Measurements from ENCODE around the gene PPP1R3D. TPM values are rescaled to one million over a fixed set of nuclear protein-coding genes. Genes with fewer than 3 reads are reported as not detected.
A peak's percentile ranks its signal among the peaks of the same experiment; 100 is the strongest.

PPP1R3D gene
- total RNA-seq, 1 donor from 2014 or later: 6.4 TPM

DNA sequence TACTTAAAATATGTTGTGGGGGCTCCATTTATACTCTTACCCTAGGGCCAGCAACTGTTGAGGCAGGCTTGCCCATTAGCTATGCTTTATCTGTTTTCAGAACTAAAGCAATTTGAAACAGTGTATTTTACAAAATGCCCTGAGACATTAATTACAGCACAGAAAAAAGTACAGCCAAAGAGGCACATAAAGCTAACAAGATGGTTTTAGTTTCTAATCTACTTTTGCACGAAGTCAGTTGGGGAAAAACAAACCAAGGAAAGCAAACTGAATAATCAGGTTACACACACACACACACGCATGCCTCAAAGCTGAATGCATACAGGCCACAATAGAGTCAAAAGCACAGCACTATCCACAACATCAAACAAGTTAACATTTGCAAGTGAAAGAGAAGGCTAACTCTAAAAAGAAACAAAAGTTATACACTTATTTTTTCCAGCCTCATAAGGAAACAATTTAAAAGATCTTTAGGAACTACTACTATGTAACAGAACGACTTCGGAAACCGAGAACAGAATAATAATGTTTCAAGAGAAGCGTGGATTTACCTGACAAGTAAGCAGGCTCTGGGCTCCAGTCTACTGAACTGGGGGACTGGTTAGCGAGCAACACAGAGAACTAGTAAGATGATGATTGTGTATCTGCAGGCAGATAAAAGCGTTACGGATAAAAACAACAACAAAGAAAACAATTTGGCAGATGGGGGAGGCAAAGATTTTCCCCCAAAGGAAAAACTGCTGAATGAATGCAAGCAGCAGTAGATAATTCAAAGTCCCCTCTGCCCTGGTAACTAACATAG lies 8.4 kb downstream of the PPP1R3D start:
- TF ChIP-seq, protein P1, sequence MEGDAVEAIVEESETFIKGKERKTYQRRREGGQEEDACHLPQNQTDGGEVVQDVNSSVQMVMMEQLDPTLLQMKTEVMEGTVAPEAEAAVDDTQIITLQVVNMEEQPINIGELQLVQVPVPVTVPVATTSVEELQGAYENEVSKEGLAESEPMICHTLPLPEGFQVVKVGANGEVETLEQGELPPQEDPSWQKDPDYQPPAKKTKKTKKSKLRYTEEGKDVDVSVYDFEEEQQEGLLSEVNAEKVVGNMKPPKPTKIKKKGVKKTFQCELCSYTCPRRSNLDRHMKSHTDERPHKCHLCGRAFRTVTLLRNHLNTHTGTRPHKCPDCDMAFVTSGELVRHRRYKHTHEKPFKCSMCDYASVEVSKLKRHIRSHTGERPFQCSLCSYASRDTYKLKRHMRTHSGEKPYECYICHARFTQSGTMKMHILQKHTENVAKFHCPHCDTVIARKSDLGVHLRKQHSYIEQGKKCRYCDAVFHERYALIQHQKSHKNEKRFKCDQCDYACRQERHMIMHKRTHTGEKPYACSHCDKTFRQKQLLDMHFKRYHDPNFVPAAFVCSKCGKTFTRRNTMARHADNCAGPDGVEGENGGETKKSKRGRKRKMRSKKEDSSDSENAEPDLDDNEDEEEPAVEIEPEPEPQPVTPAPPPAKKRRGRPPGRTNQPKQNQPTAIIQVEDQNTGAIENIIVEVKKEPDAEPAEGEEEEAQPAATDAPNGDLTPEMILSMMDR (conservative IDR thresholded peaks at IDR 0.05): no peak
- Mint-ChIP-seq H3K4me3 (peak overlapping the region; percentile 83), H3K9me3 (no peaks in the 10 kb centered on the region), H3K36me3 (no peaks in the 10 kb centered on the region), H3K27ac (peak overlapping the region; percentile 11), H3K27me3 (peaks cover 3% of the 10 kb centered on the region), H3K4me1 (ENCODE audit: unreplicated experiment) (peaks cover 12% of the 10 kb centered on the region)
- no peak for DNase-seq (ENCODE audit: extremely low spot score, unreplicated experiment)

DNA sequence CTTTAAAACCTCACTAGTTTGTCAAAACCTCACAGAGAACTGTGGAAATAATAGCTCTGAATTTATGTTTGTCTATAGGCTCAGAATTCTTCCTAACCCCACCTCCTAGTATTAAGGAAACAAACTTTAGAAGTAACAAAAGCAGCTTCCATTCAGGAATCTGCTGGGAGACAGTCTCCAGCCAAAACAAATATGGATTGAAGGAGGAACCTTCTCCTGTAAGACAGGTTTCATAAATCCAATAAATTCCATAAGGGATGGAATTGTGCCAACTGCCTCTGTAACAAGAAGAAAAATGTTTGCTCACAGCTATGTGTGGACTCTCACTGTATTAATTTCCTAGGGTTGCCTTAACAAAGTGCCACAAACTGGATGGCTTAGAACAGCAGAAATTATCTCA lies 14.2 kb downstream of the PPP1R3D start:
- Mint-ChIP-seq H3K27ac (no peak overlapping the region), H3K36me3 (no peaks in the 10 kb centered on the region), H3K4me1 (ENCODE audit: unreplicated experiment) (peaks cover 15% of the 10 kb centered on the region), H3K27me3 (no peaks in the 10 kb centered on the region), H3K4me3 (no peak overlapping the region), H3K9me3 (no peaks in the 10 kb centered on the region)
- no peak for DNase-seq (ENCODE audit: extremely low spot score, unreplicated experiment)
- TF ChIP-seq, protein P1 (conservative IDR thresholded peaks at IDR 0.05): no peak

DNA sequence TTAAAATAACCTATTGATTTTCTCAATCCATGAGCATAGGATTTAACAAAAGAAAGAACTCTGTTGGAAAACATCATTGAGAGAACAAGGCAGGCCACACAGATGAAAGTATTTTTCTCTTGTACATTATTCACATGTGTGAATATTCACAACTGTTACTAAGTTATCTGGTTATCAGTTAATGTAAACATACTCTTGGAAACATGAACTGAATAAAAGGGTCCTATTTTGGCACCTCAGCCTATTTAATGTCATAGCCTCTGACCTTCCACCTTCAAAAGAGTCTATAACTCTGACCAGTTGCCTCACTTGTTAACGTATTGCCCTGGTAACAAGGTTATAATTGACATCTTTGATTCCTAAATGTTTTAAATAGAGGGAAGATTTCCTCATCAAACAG lies 14.7 kb downstream of the PPP1R3D start:
- Mint-ChIP-seq H3K27me3 (no peaks in the 10 kb centered on the region), H3K36me3 (no peaks in the 10 kb centered on the region), H3K4me1 (ENCODE audit: unreplicated experiment) (peaks cover 15% of the 10 kb centered on the region)

DNA sequence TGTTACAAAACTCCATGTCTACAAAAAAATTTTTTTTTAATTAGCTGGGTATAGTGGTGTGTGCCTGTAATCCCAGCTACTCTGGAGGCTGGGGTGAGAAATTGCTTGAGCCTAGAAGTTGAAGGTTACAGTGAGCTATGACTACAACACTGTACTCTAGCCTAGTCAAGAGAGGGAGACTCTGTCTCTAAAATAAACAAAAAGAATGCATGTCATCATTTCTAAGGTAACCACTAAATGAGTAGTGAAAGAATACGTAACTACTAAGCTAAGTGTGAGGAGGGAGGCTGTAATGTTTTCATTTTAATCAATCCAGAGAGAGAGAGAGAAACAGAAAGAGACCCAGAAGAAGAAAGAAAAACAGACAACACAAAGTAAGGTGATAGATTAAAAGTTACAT lies 16.6 kb downstream of the PPP1R3D start:
- H3K4me1 Mint-ChIP-seq (ENCODE audit: unreplicated experiment): peaks cover 15% of the 10 kb centered on the region
- no peak for DNase-seq (ENCODE audit: extremely low spot score, unreplicated experiment)
- no peak overlapping the region for H3K4me3 Mint-ChIP-seq
- H3K9me3 Mint-ChIP-seq: no peaks in the 10 kb centered on the region
- no peaks in the 10 kb centered on the region for H3K27me3 Mint-ChIP-seq
- no peaks in the 10 kb centered on the region for H3K36me3 Mint-ChIP-seq
- H3K27ac Mint-ChIP-seq: no peak overlapping the region
- TF ChIP-seq, protein P1 (conservative IDR thresholded peaks at IDR 0.05): no peak

More for the DNA sequence above, 14.7 kb downstream of the PPP1R3D start:
- TF ChIP-seq, protein P1 (conservative IDR thresholded peaks at IDR 0.05): no peak
- Mint-ChIP-seq H3K9me3 (no peaks in the 10 kb centered on the region), H3K4me3 (no peak overlapping the region), H3K27ac (no peak overlapping the region)
- DNase-seq (ENCODE audit: extremely low spot score, unreplicated experiment): no peak

DNA sequence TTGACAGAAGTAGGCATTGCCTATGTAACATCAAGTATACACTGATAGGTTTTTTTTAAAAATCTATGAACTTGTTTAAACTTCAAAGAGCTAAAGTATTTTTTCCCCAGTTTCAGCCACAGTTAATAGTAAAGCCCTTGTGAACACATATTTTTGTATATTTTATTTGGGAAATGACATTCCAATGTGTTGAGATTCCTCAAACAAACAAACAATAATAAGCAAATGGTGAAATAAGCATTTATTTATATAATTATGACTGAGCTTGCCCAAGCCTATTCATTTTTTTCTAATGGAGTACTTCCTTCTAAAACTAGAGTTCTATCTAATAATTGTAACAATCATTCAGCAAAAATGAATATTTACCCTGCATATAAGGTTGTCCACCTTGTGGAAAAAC lies 19.2 kb downstream of the PPP1R3D start:
- H3K4me1 Mint-ChIP-seq (ENCODE audit: unreplicated experiment): peaks cover 12% of the 10 kb centered on the region
- H3K9me3 Mint-ChIP-seq: no peaks in the 10 kb centered on the region
- H3K27me3 Mint-ChIP-seq: no peaks in the 10 kb centered on the region
- no peak overlapping the region for H3K4me3 Mint-ChIP-seq
- no peaks in the 10 kb centered on the region for H3K36me3 Mint-ChIP-seq
- DNase-seq (ENCODE audit: extremely low spot score, unreplicated experiment): no peak
- TF ChIP-seq, protein P1 (conservative IDR thresholded peaks at IDR 0.05): no peak
- H3K27ac Mint-ChIP-seq: no peak overlapping the region

Data from type B pancreatic cell (in vitro differentiated cells).